Muscle of leg (tissue), 11 donors: ENCODE data around the gene RGP1. TPM values are rescaled to one million over a fixed set of nuclear protein-coding genes. Genes with fewer than 3 reads are reported as not detected.

Experiments used
- DNase-seq: peaks from one replicate; pipeline ENCODE4 v3.0.0; 2013
- H3K27ac ChIP-seq: one replicate; pipeline ENCODE4 v1.5.1; 2013; ENCODE audit warnings: mild to moderate bottlenecking, low read length, control low read depth
- H3K27me3 ChIP-seq: one replicate; pipeline ENCODE4 v1.6.1; 2013; ENCODE audit warnings: low read length; ENCODE audit not compliant: control insufficient read depth, insufficient read depth
- H3K36me3 ChIP-seq: one replicate; pipeline ENCODE4 v1.6.1; 2013; ENCODE audit warnings: low read length; ENCODE audit not compliant: control insufficient read depth, insufficient read depth
- H3K4me1 ChIP-seq: one replicate; pipeline ENCODE4 v1.6.1; 2013; ENCODE audit warnings: low read length; ENCODE audit not compliant: control insufficient read depth, insufficient read depth
- H3K4me3 ChIP-seq: one replicate; pipeline ENCODE4 v1.5.1; 2013; ENCODE audit warnings: low read length, control low read depth
- H3K9me3 ChIP-seq: replicated peaks from 2 replicates; pipeline ENCODE4 v1.6.1; 2013; ENCODE audit warnings: low read depth, low read length; ENCODE audit not compliant: control insufficient read depth
- WGBS: methylation state at CpG from one replicate; pipeline ENCODE4 v1.1.5; 2013; ENCODE audit warnings: missing lambda C conversion rate; ENCODE audit not compliant: insufficient coverage; 5-methylcytosine and 5-hydroxymethylcytosine counted together
- polyA plus RNA-seq, 8 donors: library from polyadenylated mRNA; unstranded; fragments of 120-200 nt; gene quantifications; one replicate each; pipeline versions ENCODE4 v1.2.1 to v1.2.3, GENCODE V29; 2013; ENCODE audit warnings: inconsistent platforms in 1 of 8, low replicate concordance in 1 of 8; ENCODE audit not compliant: insufficient read length in 8 of 8, insufficient read depth in 1 of 8
- total RNA-seq: library from RNA; stranded (reverse); fragments of 120-200 nt; gene quantifications from one replicate; pipeline ENCODE4 v1.2.4, GENCODE V29; 2013

RGP1 gene
- total and polyA plus RNA-seq, 9 donors = 11.4 to 23.6 (median 19.6) TPM

DNA sequence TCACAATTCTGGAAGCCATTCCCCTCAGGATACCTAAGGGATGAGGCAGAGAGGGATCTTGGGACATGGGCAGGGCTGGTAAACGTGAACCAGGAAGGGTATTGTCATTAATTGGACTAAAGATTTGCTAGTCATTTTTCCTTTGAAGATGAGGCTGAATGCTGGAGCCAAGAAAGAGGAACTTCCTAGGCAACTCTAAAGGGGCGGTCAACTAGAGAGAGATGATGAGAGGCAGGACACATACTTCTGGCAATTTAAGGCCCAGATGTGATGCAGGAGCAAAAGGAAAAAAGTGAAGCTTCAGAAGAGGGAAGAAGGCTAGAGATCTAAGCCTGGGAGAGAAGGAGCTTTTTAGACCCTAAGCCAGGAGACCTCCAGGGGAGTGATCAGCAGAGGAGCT is 5.6 kb upstream of the RGP1 start:
- 78% methylated on average over 2 of the region's 2 CpGs for WGBS
- H3K36me3 ChIP-seq = peaks cover 69% of the 10 kb centered on the region
- DNase-seq = no peak
- H3K4me1 ChIP-seq = peaks cover 25% of the 10 kb centered on the region
- no peak overlapping the region for H3K27ac ChIP-seq
- H3K27me3 ChIP-seq = no peaks in the 10 kb centered on the region
- H3K9me3 ChIP-seq = no peaks in the 10 kb centered on the region
- no peak overlapping the region for H3K4me3 ChIP-seq

DNA sequence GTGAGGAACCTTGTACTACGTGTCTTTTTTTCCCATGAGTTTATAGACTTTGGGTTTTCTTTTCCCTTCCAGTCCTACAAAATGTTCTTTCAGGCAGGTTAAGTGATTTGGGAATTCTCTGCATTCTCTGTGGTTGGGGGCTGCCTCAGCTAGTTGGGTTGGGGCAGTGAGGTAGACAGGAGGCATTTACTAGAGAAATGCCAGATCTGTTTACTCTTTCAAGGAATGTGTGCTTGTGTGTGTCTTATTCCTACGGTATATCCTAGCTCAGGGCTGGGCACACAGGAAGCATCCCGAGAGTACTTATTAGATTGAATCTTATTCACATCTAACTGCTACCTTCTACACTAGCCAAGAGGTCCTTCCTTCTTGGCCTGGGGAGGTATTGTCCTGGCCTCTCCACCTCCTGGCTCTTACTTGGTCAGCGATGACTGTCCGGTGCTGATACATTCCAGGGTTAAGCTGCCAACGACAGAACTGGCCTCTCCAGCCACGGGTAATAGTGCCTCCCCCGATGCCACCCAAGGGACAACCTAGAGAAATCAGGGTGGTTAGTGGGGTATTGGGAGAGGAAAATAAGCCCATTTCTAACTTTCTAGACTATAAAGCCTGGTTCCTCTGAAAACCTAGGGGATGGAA is 5.1 kb upstream of the RGP1 start:
- no peak overlapping the region for H3K4me3 ChIP-seq
- no peak overlapping the region for H3K27ac ChIP-seq
- H3K9me3 ChIP-seq = no peaks in the 10 kb centered on the region
- peaks cover 63% of the 10 kb centered on the region for H3K36me3 ChIP-seq
- peaks cover 25% of the 10 kb centered on the region for H3K4me1 ChIP-seq
- no peak for DNase-seq
- H3K27me3 ChIP-seq = no peaks in the 10 kb centered on the region
- 86% methylated on average over 1 of the region's 8 CpGs for WGBS

DNA sequence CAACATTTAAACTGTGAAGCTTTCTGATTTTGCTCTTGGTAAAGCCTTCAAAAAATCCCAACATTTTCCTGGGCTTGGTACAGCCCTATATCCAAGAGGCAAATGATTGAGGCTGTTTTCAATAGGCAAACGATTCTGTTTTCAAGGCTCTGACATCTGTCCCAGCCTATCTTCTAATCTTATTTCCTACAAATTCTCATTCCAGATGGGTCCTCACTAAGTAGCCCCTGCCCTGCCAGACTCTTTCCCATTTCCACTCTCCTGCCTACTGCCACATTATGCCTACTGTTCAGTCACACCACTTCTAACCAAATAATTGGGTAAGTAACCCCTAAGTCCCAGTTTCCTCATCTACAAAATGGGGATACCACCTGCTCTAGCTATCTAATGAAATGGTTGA is 3.5 kb upstream of the RGP1 start:
- H3K27ac ChIP-seq = no peak overlapping the region

DNA sequence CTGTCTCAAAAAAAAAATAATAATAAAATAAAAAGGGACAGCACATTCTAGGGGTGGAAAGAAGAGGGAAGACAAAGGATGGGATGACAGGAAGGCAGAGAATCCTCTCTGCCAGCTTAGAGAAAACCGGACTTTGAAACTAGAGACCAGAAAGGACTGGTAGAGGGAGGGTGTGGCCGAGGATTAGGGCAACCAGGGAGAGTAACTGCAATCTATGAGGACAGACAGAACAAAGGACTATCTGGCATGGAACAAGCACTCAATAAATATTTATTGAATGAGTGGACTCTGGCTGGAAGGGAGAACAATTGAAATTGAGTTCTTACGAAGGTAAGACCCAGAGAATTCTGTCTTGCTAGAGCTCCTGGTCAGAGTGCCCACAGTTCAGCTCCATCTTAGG is 2.5 kb upstream of the RGP1 start:
- Histone ChIP-seq H3K27me3 (no peaks in the 10 kb centered on the region), H3K27ac (no peak overlapping the region), H3K4me3 (peak overlapping the region; percentile 97), H3K36me3 (peaks cover 54% of the 10 kb centered on the region), H3K4me1 (peaks cover 37% of the 10 kb centered on the region), H3K9me3 (no peaks in the 10 kb centered on the region)
- 55% methylated on average over 2 of the region's 3 CpGs for WGBS
- DNase-seq = no peak

More for the DNA sequence above, 3.5 kb upstream of the RGP1 start:
- H3K27me3 ChIP-seq = no peaks in the 10 kb centered on the region
- peaks cover 53% of the 10 kb centered on the region for H3K36me3 ChIP-seq
- no peak for DNase-seq
- no peak overlapping the region for H3K4me3 ChIP-seq
- peaks cover 36% of the 10 kb centered on the region for H3K4me1 ChIP-seq
- H3K9me3 ChIP-seq = no peaks in the 10 kb centered on the region
- WGBS = 44% methylated on average over 1 of the region's 1 CpG

DNA sequence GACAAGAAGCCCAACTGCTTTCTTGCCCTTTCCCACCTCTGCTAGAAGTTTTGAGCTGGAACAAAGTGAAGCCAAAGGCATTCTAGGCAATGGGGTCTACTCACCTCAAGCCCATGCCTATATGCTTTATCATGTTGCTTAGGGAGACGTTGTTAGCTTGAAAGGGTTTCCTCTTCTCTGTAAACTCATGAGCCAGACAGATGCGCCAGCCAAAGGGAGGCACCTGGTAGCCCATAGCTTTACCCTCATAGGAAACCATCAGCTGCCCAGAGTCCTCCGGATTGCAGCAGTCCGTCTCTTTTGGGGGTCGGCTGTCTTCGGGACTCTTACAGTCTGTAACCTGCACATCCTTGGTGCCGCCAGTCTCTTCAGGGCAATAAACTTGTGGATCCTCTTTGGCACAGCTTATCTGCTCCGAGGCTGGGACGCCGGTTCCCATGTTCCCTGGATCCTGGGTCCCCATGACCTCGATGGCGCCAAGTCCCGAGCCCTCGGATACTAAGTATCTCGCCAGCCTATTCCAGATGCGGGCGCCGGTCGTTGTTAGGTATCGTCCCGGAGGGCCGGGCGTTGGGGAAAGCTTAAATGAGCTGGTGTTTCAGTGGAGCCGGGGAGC is 737 bp upstream of the RGP1 start:
- Histone ChIP-seq H3K4me3 (peak overlapping the region; percentile 97), H3K27ac (peak overlapping the region; percentile 80), H3K27me3 (no peaks in the 10 kb centered on the region), H3K4me1 (peaks cover 37% of the 10 kb centered on the region), H3K9me3 (no peaks in the 10 kb centered on the region), H3K36me3 (peaks cover 59% of the 10 kb centered on the region)
- WGBS = 2% methylated on average over 23 of the region's 24 CpGs
- DNase-seq = no peak

DNA sequence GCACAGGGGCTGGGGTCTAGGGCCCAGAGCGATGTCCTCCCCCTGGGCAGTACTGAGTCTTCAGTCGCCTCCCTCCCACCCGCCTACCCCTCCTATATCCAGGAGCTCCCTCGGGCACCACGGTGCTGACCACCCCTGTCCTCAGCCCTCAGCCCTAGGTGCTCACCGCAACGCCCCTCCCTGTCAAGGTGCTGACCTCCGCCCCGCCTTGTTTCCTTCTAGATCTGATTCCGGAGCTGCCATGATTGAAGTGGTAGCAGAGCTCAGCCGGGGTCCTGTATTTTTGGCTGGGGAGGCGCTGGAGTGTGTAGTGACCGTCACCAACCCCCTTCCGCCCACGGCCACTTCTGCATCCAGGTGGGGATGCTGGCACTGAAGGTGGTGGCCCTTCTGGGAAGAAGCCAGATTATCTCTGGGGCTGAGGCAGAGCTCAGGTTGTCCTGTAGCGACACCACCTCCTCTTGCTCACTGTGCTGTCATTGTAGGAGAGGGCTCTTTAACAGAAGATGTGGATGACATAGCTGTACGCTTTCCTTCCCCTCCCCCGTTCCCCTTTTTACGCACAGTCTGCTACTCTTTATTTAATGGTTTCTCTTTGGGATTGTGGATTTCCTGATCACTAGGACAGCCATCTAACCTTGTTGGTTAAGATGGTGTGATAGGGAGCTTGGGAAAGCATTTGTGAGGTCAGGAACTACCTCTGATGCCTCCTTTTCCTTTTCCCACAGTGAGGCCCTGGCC is 598 bp downstream of the RGP1 start:
- 0% methylated on average over 10 of the region's 19 CpGs for WGBS
- DNase-seq = no peak
- peaks cover 37% of the 10 kb centered on the region for H3K4me1 ChIP-seq

DNA sequence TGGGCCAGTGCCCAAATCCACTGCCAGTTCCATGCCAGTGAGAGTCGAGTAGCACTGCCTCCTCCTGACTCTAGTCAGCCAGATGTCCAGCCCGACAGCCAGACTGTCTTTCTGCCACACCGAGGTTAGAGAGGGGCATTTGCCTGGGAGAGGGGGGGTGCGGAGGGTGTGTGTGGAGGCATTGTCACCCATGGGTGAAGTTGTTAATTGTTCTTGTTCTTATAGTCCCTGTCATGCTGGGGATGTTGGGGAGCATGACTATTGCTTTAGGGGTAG is 1.1 kb downstream of the RGP1 start:
- Histone ChIP-seq H3K4me1 (peaks cover 37% of the 10 kb centered on the region), H3K9me3 (no peaks in the 10 kb centered on the region), H3K27ac (no peak overlapping the region), H3K4me3 (no peak overlapping the region), H3K27me3 (no peaks in the 10 kb centered on the region), H3K36me3 (peaks cover 58% of the 10 kb centered on the region)
- DNase-seq = no peak
- WGBS = 100% methylated on average over 1 of the region's 4 CpGs

More for the DNA sequence above, 598 bp downstream of the RGP1 start:
- Histone ChIP-seq H3K27ac (peak overlapping the region; percentile 92), H3K9me3 (no peaks in the 10 kb centered on the region), H3K27me3 (no peaks in the 10 kb centered on the region), H3K4me3 (peak overlapping the region; percentile 97), H3K36me3 (peaks cover 59% of the 10 kb centered on the region)

DNA sequence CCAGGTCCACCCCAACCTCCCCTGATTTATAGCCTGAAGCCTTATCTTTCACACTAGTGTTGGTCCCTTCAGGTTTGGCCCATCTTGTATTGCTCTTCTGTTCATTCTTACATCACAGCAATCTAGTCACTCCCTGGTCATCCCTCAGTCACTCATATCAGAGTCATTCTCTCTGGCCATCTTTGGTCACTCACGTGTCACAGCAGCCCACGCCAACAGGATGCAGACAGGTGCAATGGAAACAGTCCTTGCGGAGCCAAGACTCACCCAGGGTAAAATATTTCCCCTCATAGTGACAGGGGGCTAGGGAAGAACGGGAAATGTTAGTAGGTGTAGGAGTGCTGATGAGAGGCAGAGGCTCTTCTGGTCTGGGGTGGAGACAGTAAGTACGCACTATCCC is 4.4 kb downstream of the RGP1 start:
- Histone ChIP-seq H3K36me3 (peaks cover 56% of the 10 kb centered on the region), H3K27ac (no peak overlapping the region), H3K4me1 (peaks cover 24% of the 10 kb centered on the region), H3K27me3 (no peaks in the 10 kb centered on the region), H3K9me3 (no peaks in the 10 kb centered on the region), H3K4me3 (no peak overlapping the region)
- 100% methylated on average over 1 of the region's 5 CpGs for WGBS
- DNase-seq = no peak

DNA sequence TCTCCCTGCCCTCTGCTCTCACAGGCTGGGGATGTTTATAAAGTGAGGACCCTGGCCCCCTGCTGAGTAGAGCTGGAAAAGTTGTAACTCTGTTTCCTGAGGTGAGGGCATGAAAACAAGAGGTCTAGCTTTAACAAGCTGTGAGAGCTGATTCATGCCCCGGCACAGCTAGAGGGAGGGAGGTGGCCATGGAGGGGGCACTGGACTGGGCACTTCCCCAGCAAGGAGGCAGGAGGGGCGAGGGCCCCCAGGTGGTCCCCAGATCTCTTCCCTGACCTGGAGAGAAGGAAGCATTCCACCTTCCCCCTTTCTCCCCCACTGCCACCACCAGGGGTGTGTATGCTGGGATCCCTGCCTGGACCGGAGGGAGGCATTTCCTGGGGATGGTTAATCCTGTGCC is 5.2 kb downstream of the RGP1 start, which contains the start of gene MSMP:
Gene MSMP (minus strand): TSS at position 13 of the 400 bp plus-strand sequence. CDS start 147 bp downstream, outside the sequence.
- Histone ChIP-seq H3K27me3 (no peaks in the 10 kb centered on the region), H3K27ac (no peak within 1 kb of the TSS), H3K9me3 (no peaks in the 10 kb centered on the region), H3K4me1 (peaks cover 24% of the 10 kb centered on the region), H3K4me3 (no peak within 1 kb of the TSS), H3K36me3 (peaks cover 56% of the 10 kb centered on the region)
- WGBS = no CpG with 5 or more reads among the region's 3 CpGs
- no peak for DNase-seq

DNA sequence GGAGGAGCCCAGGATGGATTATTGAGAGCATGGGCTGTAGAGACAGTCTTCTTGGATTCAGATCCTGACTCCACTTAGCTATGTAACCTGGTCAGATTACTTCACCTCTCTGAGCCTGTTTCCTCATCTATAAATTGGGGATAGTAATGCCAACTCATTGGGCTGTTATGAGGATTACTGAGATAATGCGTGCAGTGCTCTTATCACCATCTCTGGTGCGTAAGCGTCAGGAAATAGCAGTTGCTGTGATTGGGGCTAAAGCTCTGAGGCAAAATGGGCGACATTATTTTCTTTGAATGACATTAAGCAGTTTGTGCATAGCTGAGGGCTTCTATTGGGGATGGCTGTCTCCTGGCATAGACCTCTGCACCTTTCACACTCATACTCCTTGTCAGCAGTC is 6.0 kb downstream of the RGP1 start:
- H3K4me1 ChIP-seq = peaks cover 18% of the 10 kb centered on the region
- no peak for DNase-seq
- H3K9me3 ChIP-seq = no peaks in the 10 kb centered on the region
- no peak overlapping the region for H3K27ac ChIP-seq
- no peaks in the 10 kb centered on the region for H3K27me3 ChIP-seq
- peaks cover 56% of the 10 kb centered on the region for H3K36me3 ChIP-seq
- H3K4me3 ChIP-seq = no peak overlapping the region
- 78% methylated on average over 3 of the region's 4 CpGs for WGBS
